ENCODE measurements around the gene ACOT7.

GRCh38 chr1:6347641-6348487, 45.7 kb downstream of the ACOT7 start:
- peak; percentile 75 for TF ChIP-seq CTCF (IDR thresholded peaks at IDR 0.05; ENCODE audit: insufficient read depth, low read length, poor library complexity, severe bottlenecking)
- no peak for TF ChIP-seq EZH2phosphoT487 (conservative IDR thresholded peaks at IDR 0.05; ENCODE audit: low read length)

Data from SU-DHL-6 (cell line).